Dermis microvascular lymphatic vessel endothelial cell (primary cell): ENCODE results near the gene NEXN. TPM values are rescaled to one million over a fixed set of nuclear protein-coding genes. Genes with fewer than 3 reads are reported as not detected.

Experiments used
- DNase-seq, 2 donors: peaks; one replicate each; pipeline versions ENCODE4 v3.0.0 to v3.0.0-alpha.2; 2010; ENCODE audit warnings: low read depth in 2 of 2
- total RNA-seq: library from RNA; depleted of rRNA; stranded (reverse); fragments of >200 nt; gene quantifications from 2 replicates; pipeline ENCODE4 v1.2.1, GENCODE V29; 2014

Gene NEXN
- 0.77 and 1.1 TPM in 2 replicates for total RNA-seq

GRCh38 chr1:77888081-77888780 is at the start of gene NEXN:
Gene NEXN (plus strand): TSS chr1:77888624. CDS start chr1:77916107, 27,483 bp downstream.
- peak; percentile 30 to 82 for DNase-seq

GRCh38 chr1:77841574-77841973 is 46.9 kb upstream of the NEXN start:
- DNase-seq: no peak

- no peak for DNase-seq
Observed at GRCh38 chr1:77845951-77846350, 42.5 kb upstream of the NEXN start.

GRCh38 chr1:77846966-77847365 is 41.5 kb upstream of the NEXN start:
- peak; percentile 86 to 89 for DNase-seq

GRCh38 chr1:77847621-77848080 is 40.8 kb upstream of the NEXN start:
- DNase-seq: no peak

GRCh38 chr1:77850082-77850481 is 38.3 kb upstream of the NEXN start:
- no peak for DNase-seq

GRCh38 chr1:77857552-77857951 is 30.9 kb upstream of the NEXN start:
- DNase-seq: peak; percentile 4 to 33

GRCh38 chr1:77858725-77859124 is 29.7 kb upstream of the NEXN start:
- no peak for DNase-seq

- DNase-seq: no peak
Observed at GRCh38 chr1:77859248-77859647, 29.2 kb upstream of the NEXN start.

GRCh38 chr1:77866296-77866695 is 22.1 kb upstream of the NEXN start:
- DNase-seq: peak in 1 of 2 donors; percentile 9

- DNase-seq: no peak
Observed at GRCh38 chr1:77872645-77873044, 15.8 kb upstream of the NEXN start.

GRCh38 chr1:77873461-77873860 is 15.0 kb upstream of the NEXN start:
- no peak for DNase-seq

- DNase-seq: no peak
Observed at GRCh38 chr1:77874804-77875445, 13.5 kb upstream of the NEXN start.

- DNase-seq: no peak
Observed at GRCh38 chr1:77876884-77877283, 11.5 kb upstream of the NEXN start.

GRCh38 chr1:77881061-77881460 is 7.4 kb upstream of the NEXN start:
- no peak for DNase-seq

- DNase-seq: no peak
Observed at GRCh38 chr1:77882411-77882810, 6.0 kb upstream of the NEXN start.

- DNase-seq: peak; percentile 14 to 67
Observed at GRCh38 chr1:77888781-77889642, 588 bp downstream of the NEXN start.

- DNase-seq: peak in 1 of 2 donors; percentile 71
Observed at GRCh38 chr1:77889671-77890070, 1.2 kb downstream of the NEXN start.

- DNase-seq: no peak
Observed at GRCh38 chr1:77891200-77891599, 2.8 kb downstream of the NEXN start.

GRCh38 chr1:77899647-77900320 is 11.4 kb downstream of the NEXN start:
- peak in 1 of 2 donors; percentile 38 for DNase-seq

GRCh38 chr1:77900687-77901293 is 12.4 kb downstream of the NEXN start:
- DNase-seq: peak; percentile 65 to 79
